Skeletal muscle tissue (tissue), 4 donors: ENCODE results near the gene GORAB. TPM values are rescaled to one million over a fixed set of nuclear protein-coding genes. Genes with fewer than 3 reads are reported as not detected.

Experiments
- H3K27ac ChIP-seq: one replicate; pipeline ENCODE4 v1.7.0; 2013; ENCODE audit warnings: mild to moderate bottlenecking, low read depth, low read length, inconsistent platforms
- H3K27me3 ChIP-seq, 3 donors: one replicate each; pipeline ENCODE4 v1.7.0; 2013; ENCODE audit warnings: low read length in 3 of 3; ENCODE audit not compliant: control insufficient read depth in 3 of 3, insufficient read depth in 3 of 3
- H3K36me3 ChIP-seq, 3 donors: one replicate each; pipeline ENCODE4 v1.7.0; 2013; ENCODE audit warnings: low read length in 3 of 3; ENCODE audit not compliant: control insufficient read depth in 3 of 3, insufficient read depth in 3 of 3
- H3K4me1 ChIP-seq, 3 donors: one replicate each; pipeline ENCODE4 v1.7.0; 2013; ENCODE audit warnings: low read length in 3 of 3, mild to moderate bottlenecking in 3 of 3; ENCODE audit not compliant: control insufficient read depth in 3 of 3, insufficient read depth in 3 of 3
- H3K4me3 ChIP-seq, 3 donors: one replicate each; pipeline ENCODE4 v1.7.0; 2013; ENCODE audit warnings: low read length in 3 of 3
- H3K9ac ChIP-seq, 3 donors: one replicate each; pipeline ENCODE4 v1.7.0; 2013; ENCODE audit warnings: low read length in 3 of 3, mild to moderate bottlenecking in 3 of 3, moderate library complexity in 2 of 3, low read depth in 1 of 3
- H3K9me3 ChIP-seq, 3 donors: one replicate each; pipeline ENCODE4 v1.7.0; 2013; ENCODE audit warnings: low read length in 3 of 3; ENCODE audit not compliant: control insufficient read depth in 3 of 3
- total RNA-seq: library from RNA; depleted of rRNA; stranded (reverse); fragments of >200 nt; gene quantifications from one replicate; pipeline ENCODE4 v1.2.3, GENCODE V29; 2014
- donor health status: Osteomylitis.

GORAB gene
- total RNA-seq, 1 donor from 2014 or later, result 9.4 TPM

DNA sequence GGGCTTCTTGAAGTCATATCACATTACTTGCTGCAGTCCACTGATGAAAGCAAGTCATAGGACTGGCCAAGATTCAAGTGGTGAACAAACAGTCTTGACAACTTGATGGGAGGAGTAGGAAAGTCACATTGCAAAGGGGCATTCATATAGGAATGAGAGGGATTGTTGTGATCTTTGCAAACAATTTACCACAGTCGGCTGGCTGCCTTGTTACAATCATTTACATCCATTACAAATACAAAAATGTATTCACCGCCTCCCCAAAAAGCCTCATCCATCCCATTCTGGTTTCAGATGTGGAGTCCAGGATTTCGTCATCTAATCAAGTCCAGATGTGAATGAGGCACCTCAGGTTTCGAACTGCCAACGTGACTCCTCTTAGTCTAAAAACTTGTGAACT lies 26.8 kb downstream of the GORAB start:
- H3K9ac ChIP-seq, result no peak overlapping the region
- H3K9me3 ChIP-seq, result no peaks in the 10 kb centered on the region
- H3K4me1 ChIP-seq, result peaks cover 5 to 13% (median 12%) of the 10 kb centered on the region in 3 donors
- no peaks in the 10 kb centered on the region for H3K27me3 ChIP-seq
- no peak overlapping the region for H3K4me3 ChIP-seq
- no peak overlapping the region for H3K27ac ChIP-seq
- peaks cover 0 to 4% (median 0%) of the 10 kb centered on the region in 3 donors for H3K36me3 ChIP-seq

- no peak overlapping the region for H3K27ac ChIP-seq
- H3K4me1 ChIP-seq, result peaks cover 5 to 15% (median 13%) of the 10 kb centered on the region in 3 donors
- H3K9me3 ChIP-seq, result no peaks in the 10 kb centered on the region
- H3K9ac ChIP-seq, result no peak overlapping the region
- H3K27me3 ChIP-seq, result no peaks in the 10 kb centered on the region
- H3K4me3 ChIP-seq, result no peak overlapping the region
- H3K36me3 ChIP-seq, result peaks cover 0 to 4% (median 0%) of the 10 kb centered on the region in 3 donors
These were observed 27.2 kb downstream of the GORAB start for GRCh38 chr1:170559166-170559565.

- Histone ChIP-seq H3K9me3 (no peaks in the 10 kb centered on the region), H3K9ac (no peak overlapping the region), H3K27ac (no peak overlapping the region), H3K4me1 (peaks cover 5 to 15% (median 13%) of the 10 kb centered on the region in 3 donors), H3K36me3 (no peaks in the 10 kb centered on the region), H3K4me3 (no peak overlapping the region), H3K27me3 (no peaks in the 10 kb centered on the region)
These were observed 28.8 kb downstream of the GORAB start for GRCh38 chr1:170560681-170561285.

- Histone ChIP-seq H3K4me1 (peaks cover 3 to 13% (median 12%) of the 10 kb centered on the region in 3 donors), H3K36me3 (no peaks in the 10 kb centered on the region), H3K4me3 (peak overlapping the region in 1 of 3 donors; percentile 38), H3K27ac (peak overlapping the region; percentile 83), H3K27me3 (no peaks in the 10 kb centered on the region), H3K9me3 (no peaks in the 10 kb centered on the region), H3K9ac (peak overlapping the region in 2 of 3 donors; percentile 4 to 24)
These were observed 30.8 kb downstream of the GORAB start for GRCh38 chr1:170562646-170563338.

DNA sequence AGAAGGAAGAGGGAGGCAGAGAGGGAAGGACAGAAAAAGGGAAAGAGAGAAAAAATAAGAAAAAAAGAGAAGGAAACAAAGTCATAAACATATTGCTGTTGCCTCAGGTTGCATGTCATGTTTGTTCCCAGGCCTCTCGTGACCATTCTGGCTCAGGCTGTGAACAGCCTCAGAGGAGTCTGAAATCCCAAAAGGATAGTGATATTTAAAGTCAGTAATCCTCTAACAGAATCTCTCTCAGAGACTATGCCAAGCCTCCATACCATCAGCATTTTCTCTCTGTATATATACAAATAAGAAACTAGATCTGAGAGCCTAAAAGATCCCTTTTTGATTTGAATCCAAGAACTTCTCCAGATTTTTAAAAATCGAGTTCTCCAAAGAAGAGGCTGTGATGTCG lies 35.2 kb downstream of the GORAB start:
- Histone ChIP-seq H3K36me3 (no peaks in the 10 kb centered on the region), H3K9ac (no peak overlapping the region), H3K27ac (no peak overlapping the region), H3K27me3 (no peaks in the 10 kb centered on the region), H3K4me3 (no peak overlapping the region), H3K9me3 (no peaks in the 10 kb centered on the region), H3K4me1 (peaks cover 3 to 12% (median 12%) of the 10 kb centered on the region in 3 donors)

GRCh38 chr1:170568197-170568596 lies 36.2 kb downstream of the GORAB start:
- no peaks in the 10 kb centered on the region for H3K27me3 ChIP-seq
- no peak overlapping the region for H3K9ac ChIP-seq
- H3K9me3 ChIP-seq, result no peaks in the 10 kb centered on the region
- peaks cover 3 to 6% (median 5%) of the 10 kb centered on the region in 3 donors for H3K4me1 ChIP-seq
- H3K4me3 ChIP-seq, result no peak overlapping the region
- H3K27ac ChIP-seq, result no peak overlapping the region
- H3K36me3 ChIP-seq, result no peaks in the 10 kb centered on the region

- Histone ChIP-seq H3K27ac (no peak overlapping the region), H3K4me1 (peaks cover 0 to 4% (median 0%) of the 10 kb centered on the region in 3 donors), H3K4me3 (no peak overlapping the region), H3K36me3 (no peaks in the 10 kb centered on the region), H3K9me3 (no peaks in the 10 kb centered on the region), H3K9ac (no peak overlapping the region), H3K27me3 (no peaks in the 10 kb centered on the region)
These were observed 45.0 kb downstream of the GORAB start for GRCh38 chr1:170576980-170577379.

GRCh38 chr1:170578359-170578758 lies 46.4 kb downstream of the GORAB start:
- H3K4me3 ChIP-seq, result no peak overlapping the region
- H3K27me3 ChIP-seq, result no peaks in the 10 kb centered on the region
- no peaks in the 10 kb centered on the region for H3K9me3 ChIP-seq
- H3K27ac ChIP-seq, result no peak overlapping the region
- H3K9ac ChIP-seq, result no peak overlapping the region
- H3K4me1 ChIP-seq, result peaks cover 0 to 4% (median 0%) of the 10 kb centered on the region in 3 donors
- no peaks in the 10 kb centered on the region for H3K36me3 ChIP-seq

GRCh38 chr1:170580636-170581440 lies 48.9 kb downstream of the GORAB start:
- Histone ChIP-seq H3K36me3 (no peaks in the 10 kb centered on the region), H3K27ac (no peak overlapping the region), H3K4me3 (no peak overlapping the region), H3K4me1 (peaks cover 0 to 4% (median 0%) of the 10 kb centered on the region in 3 donors), H3K9me3 (no peaks in the 10 kb centered on the region), H3K9ac (no peak overlapping the region), H3K27me3 (no peaks in the 10 kb centered on the region)

DNA sequence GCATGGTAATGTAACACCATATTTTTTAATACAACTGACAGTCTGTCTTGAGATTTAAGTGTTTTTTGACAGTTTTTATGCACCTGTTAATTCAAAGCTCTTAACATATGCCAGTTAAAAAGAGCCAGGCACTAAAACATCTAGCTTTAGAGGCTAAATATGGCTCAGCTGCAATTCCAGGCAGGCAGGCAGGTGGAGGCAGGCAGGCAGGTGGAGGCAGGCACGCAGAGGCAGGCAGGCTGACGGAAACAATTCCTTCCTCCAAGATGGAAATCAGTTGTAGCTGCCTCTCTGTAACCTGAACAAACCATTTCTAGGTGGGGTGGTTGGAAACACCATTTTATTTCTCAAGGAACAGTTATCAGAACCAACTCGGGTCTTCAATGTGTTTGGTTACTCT lies 51.2 kb downstream of the GORAB start:
- Histone ChIP-seq H3K27ac (no peak overlapping the region), H3K9ac (no peak overlapping the region), H3K27me3 (no peaks in the 10 kb centered on the region), H3K4me3 (no peak overlapping the region), H3K4me1 (peaks cover 0 to 6% (median 0%) of the 10 kb centered on the region in 3 donors), H3K36me3 (no peaks in the 10 kb centered on the region), H3K9me3 (no peaks in the 10 kb centered on the region)
